ENCODE data around the gene PGM2. TPM values are rescaled to one million over a fixed set of nuclear protein-coding genes. Genes with fewer than 3 reads are reported as not detected.

PGM2 gene
- total RNA-seq, 2 donors from 2014 or later = 42.2 to 67.0 TPM

DNA sequence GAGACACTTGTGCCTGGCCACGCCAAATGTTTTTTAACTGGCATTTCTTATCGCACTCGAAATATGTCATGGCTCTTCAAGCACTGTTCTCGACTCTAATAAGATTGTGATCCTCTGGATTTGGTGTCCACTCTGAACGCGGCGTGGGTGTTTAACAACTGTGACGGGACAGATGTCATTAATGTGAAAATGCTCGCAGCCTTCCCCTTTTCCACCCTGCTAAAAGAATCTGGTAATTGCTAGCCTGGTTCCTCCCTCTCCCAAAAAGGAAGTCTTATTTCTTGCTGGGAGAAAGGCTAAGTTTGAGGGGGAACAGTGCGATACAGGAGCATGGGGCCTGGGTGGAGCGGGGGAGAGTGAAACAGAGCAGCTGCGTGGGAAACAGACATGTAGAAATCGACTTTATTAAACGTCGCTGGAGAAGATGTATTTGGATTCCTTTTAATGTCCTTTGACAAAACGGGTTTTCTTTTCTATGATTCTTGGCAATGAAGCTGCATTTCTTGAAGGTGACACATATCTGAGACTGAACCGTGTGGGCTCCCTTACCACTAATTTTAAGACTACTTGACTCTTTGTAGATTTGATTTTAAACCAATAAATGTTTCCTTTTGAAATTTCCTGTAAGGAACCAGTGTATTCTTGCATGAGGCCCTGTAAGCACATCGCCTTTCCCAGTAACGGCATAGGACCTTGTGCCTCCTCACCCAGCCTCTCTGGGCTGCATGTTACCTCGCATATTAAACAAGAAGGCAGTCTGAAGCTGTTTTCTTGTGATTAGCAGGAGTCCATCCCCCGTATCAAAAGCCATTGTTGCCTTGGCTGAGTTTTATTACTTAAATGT, 82.2 kb downstream of the PGM2 start:
- Mint-ChIP-seq H3K36me3 (ENCODE audit: low read depth) (peaks cover 19% of the 10 kb centered on the region), H3K4me1 (no peaks in the 10 kb centered on the region), H3K4me3 (no peak overlapping the region), H3K9me3 (no peaks in the 10 kb centered on the region), H3K27ac (no peak overlapping the region), H3K27me3 (no peaks in the 10 kb centered on the region)
- ATAC-seq (replicated peaks) = no peak

DNA sequence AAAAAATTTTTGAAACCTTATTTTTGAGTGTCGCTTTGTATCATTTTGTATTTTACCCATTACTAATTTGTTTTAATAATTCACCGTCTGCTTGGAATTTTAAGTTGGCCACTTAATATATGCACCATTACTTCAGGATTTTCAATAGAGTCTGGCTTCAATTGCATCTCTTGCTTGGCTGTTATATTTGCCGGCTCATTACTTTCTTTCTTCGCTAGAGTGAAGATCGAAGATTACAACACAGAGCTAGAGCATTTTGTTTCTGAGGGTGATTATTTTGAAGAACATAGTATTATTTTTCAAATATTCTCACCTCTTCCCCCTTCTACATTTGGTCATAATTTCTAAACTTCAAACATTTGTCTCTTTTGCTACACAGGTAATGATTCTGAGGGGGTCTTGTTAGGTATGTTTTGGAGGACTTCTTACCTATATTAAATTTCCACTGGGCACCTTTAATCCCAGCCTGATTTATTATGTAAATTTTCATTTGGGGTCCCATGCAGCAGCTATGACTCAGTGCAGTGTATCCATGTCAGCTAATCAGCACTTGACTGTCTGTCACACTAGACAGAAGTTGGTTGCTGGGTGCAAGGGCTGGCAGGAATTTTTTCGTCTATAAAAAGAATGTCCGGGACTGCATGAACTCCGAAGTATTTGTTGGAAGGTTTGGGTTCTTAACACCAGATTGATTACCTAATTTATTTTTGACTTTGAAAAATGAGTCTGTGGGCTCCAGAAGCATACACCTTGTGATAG, 83.0 kb downstream of the PGM2 start:
- Mint-ChIP-seq H3K27me3 (no peaks in the 10 kb centered on the region), H3K4me1 (no peaks in the 10 kb centered on the region), H3K36me3 (ENCODE audit: low read depth) (peaks cover 19% of the 10 kb centered on the region), H3K27ac (no peak overlapping the region), H3K4me3 (no peak overlapping the region), H3K9me3 (no peaks in the 10 kb centered on the region)
- ATAC-seq (replicated peaks) = no peak

DNA sequence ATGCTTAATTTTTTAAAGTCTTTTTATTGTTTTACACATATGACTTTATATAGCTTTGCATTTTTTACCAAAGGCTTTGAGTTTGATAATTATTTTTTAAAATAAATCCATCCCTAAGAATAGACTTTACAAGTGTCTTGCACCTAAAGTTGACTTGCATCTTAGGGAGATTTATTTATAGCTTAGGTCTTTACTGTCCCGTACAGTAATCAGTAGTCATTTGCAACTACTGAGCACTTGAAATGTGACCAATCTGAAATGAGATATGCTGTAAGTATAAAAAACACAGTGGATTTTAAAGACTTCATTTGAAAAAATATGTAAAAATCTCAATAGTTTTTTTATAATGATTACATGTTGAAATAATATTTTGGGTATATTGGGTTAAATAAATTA, 83.6 kb downstream of the PGM2 start:
- no peaks in the 10 kb centered on the region for H3K9me3 Mint-ChIP-seq
- no peak for ATAC-seq (replicated peaks)
- no peaks in the 10 kb centered on the region for H3K4me1 Mint-ChIP-seq
- H3K36me3 Mint-ChIP-seq (ENCODE audit: low read depth) = peaks cover 19% of the 10 kb centered on the region
- no peaks in the 10 kb centered on the region for H3K27me3 Mint-ChIP-seq
- no peak overlapping the region for H3K4me3 Mint-ChIP-seq
- H3K27ac Mint-ChIP-seq = no peak overlapping the region

Other genes starting within 250 kb of the PGM2 start
- gene RELL1, start 140.3 kb upstream of the PGM2 start, total RNA-seq = 10 to 100 TPM; 15.5 to 20.8 TPM
- gene TBC1D1, start 64.4 kb downstream of the PGM2 start, total RNA-seq = 10 to 100 TPM; 29.9 to 39.0 TPM
- gene PTTG2, start 133.7 kb downstream of the PGM2 start, total RNA-seq = under 1 TPM; 0.39 to 0.40 TPM